Lung (tissue), 12 donors: ENCODE measurements around the gene USH2A. TPM values are rescaled to one million over a fixed set of nuclear protein-coding genes. Genes with fewer than 3 reads are reported as not detected.

Source experiments
- ATAC-seq: fragments of 200-7000 bp; cut with Tn5 transposase; one replicate; pipeline ENCODE4 v1.9.1; 2020; ENCODE audit warnings: moderate number of reproducible peaks; ENCODE audit not compliant: insufficient read depth, low FRiP score
- DNase-seq, 3 donors: peaks; one replicate each; pipeline ENCODE4 v3.0.0-alpha.2; 2013 to 2017
- H3K27ac ChIP-seq, 2 donors: one replicate each; pipeline ENCODE4 v1.5.1; 2013; ENCODE audit warnings: mild to moderate bottlenecking in 2 of 2, moderate library complexity in 2 of 2, control low read depth in 1 of 2, inconsistent platforms in 1 of 2, low read depth in 1 of 2, low read length in 1 of 2
- H3K27me3 ChIP-seq, 3 donors: one replicate each; pipeline ENCODE4 v1.5.1; 2013; ENCODE audit warnings: low read length in 2 of 3; ENCODE audit not compliant: control insufficient read depth in 3 of 3, insufficient read depth in 3 of 3
- H3K36me3 ChIP-seq, 4 donors: one replicate each; pipeline ENCODE4 v1.5.1; 2013; ENCODE audit warnings: low read length in 4 of 4, mild to moderate bottlenecking in 1 of 4, moderate library complexity in 1 of 4; ENCODE audit not compliant: control insufficient read depth in 4 of 4, insufficient read depth in 4 of 4
- H3K4me1 ChIP-seq, 5 donors: one replicate each; pipeline ENCODE4 v1.5.1; 2013; ENCODE audit warnings: low read length in 5 of 5, mild to moderate bottlenecking in 2 of 5, moderate library complexity in 1 of 5; ENCODE audit not compliant: control insufficient read depth in 5 of 5, insufficient read depth in 5 of 5
- H3K4me3 ChIP-seq: one replicate; pipeline ENCODE4 v1.5.1; 2013; ENCODE audit warnings: mild to moderate bottlenecking, control low read depth, moderate library complexity
- H3K9ac ChIP-seq, 2 donors: one replicate each; pipeline ENCODE4 v1.5.1; 2013; ENCODE audit warnings: low read length in 2 of 2, control low read depth in 1 of 2; ENCODE audit not compliant: insufficient read depth in 1 of 2
- H3K9me3 ChIP-seq, 4 donors: one replicate each; pipeline ENCODE4 v1.5.1; 2013; ENCODE audit warnings: low read length in 3 of 4, mild to moderate bottlenecking in 1 of 4, moderate library complexity in 1 of 4; ENCODE audit not compliant: control insufficient read depth in 4 of 4, insufficient read depth in 3 of 4
- WGBS, 2 donors: extraction: QIAGEN DNeasy Blood & Tissue Kit; methylation state at CpG; one replicate each; pipeline ENCODE4 v1.1.7; 2013; 5-methylcytosine and 5-hydroxymethylcytosine counted together
- polyA plus RNA-seq, 2 donors: library from polyadenylated mRNA; stranded (reverse); fragments of 200-250 nt; gene quantifications; one replicate each; pipeline ENCODE4 v1.2.1, GENCODE V29; 2013
- total RNA-seq, 2 donors: library from RNA; depleted of rRNA in 1 of 2; stranded (reverse); fragments of >200 nt in 1 of 2; gene quantifications; one replicate each; pipeline ENCODE4 v1.2.1, GENCODE V29; 2014 to 2021
- TF ChIP-seq, protein P1 (sequence below): IDR thresholded peaks from 2 replicates; pipeline ENCODE4 v1.5.1; 2012; ENCODE audit warnings: mild to moderate bottlenecking; ENCODE audit errors: control extremely low read depth, extremely low read depth
- donor health status: control.
- donor health status: control.
- donor health status: Bipolar disorder and iron deficiency.
- donor health status: healthy.
- donor health status: DM: yes; HTN: yes; CAD: no.

USH2A gene
- total and polyA plus RNA-seq, 4 donors: under 0.01 to 0.11 TPM; not detected in 2

DNA sequence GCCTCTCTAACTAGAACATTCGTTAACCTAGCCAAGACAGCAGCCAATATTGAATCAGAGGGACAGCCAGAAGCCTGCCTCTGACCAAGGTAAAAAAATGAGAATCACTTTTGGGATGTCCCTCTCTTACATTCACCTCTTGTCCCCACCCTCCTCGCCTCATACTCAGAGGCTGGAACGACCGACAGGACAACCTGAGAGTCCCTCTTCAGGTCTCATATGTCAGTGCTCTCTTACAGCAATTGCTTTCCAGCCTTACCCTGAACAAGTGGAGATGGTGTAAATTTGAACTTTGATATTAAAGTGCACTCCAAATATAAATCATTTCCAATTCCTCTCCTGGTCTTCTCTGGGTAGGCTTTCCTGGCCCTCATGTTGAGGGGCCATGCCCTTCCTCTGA lies 528.6 kb downstream of the USH2A start:
- H3K9me3 ChIP-seq: no peaks in the 10 kb centered on the region
- TF ChIP-seq, protein P1, sequence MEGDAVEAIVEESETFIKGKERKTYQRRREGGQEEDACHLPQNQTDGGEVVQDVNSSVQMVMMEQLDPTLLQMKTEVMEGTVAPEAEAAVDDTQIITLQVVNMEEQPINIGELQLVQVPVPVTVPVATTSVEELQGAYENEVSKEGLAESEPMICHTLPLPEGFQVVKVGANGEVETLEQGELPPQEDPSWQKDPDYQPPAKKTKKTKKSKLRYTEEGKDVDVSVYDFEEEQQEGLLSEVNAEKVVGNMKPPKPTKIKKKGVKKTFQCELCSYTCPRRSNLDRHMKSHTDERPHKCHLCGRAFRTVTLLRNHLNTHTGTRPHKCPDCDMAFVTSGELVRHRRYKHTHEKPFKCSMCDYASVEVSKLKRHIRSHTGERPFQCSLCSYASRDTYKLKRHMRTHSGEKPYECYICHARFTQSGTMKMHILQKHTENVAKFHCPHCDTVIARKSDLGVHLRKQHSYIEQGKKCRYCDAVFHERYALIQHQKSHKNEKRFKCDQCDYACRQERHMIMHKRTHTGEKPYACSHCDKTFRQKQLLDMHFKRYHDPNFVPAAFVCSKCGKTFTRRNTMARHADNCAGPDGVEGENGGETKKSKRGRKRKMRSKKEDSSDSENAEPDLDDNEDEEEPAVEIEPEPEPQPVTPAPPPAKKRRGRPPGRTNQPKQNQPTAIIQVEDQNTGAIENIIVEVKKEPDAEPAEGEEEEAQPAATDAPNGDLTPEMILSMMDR: no peak
- WGBS, 2 donors: 57 to 65% methylated on average over 4 of the region's 4 CpGs
- ATAC-seq: no peak
- no peak overlapping the region for H3K27ac ChIP-seq
- H3K9ac ChIP-seq: no peak overlapping the region
- no peak overlapping the region for H3K4me3 ChIP-seq
- H3K36me3 ChIP-seq: no peaks in the 10 kb centered on the region
- H3K27me3 ChIP-seq: peaks cover 0 to 2% (median 0%) of the 10 kb centered on the region in 3 donors
- no peak for DNase-seq
- H3K4me1 ChIP-seq: no peaks in the 10 kb centered on the region

DNA sequence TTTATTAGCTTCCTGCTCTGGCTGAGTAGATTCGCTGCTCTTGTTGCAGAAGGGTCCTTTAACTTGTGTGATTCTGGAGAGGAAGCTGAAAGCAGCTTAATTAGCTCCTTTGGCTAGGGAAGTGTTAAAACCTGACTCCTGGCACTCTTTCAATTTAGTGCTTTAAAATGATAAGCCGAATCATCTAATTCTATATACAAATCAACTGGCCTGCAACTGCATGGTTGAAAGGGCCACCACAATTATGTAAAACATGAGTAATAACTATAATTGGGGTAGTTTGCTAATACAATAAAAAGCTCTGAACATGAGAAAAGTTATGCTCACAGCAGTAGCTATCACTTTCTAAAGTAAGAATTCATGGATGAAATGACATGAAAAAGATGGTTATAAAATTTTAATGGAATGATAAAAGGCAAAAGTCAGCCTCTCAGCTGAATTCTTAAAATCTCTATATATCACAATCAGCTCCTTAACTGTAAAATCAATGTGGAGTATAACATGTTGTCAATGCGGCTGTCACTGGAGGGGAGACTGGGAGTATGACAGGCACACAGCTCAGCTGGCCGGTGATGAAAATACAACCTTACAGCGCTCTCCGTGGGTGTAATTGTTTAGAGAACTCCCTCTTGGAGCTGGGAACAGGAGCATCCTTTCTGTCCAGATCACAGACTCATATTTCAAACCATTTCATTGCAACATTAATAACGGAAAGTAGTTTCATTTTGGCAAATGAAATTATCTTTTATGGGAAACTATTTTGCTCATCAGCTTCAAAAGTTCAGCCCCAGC lies 531.8 kb downstream of the USH2A start:
- ATAC-seq: no peak
- H3K9ac ChIP-seq: no peak overlapping the region
- 53 to 67% methylated on average over 7 of the region's 7 CpGs for WGBS, 2 donors
- H3K36me3 ChIP-seq: no peaks in the 10 kb centered on the region
- no peaks in the 10 kb centered on the region for H3K9me3 ChIP-seq
- no peak overlapping the region for H3K4me3 ChIP-seq
- no peak for DNase-seq
- no peaks in the 10 kb centered on the region for H3K4me1 ChIP-seq
- peaks cover 0 to 5% (median 0%) of the 10 kb centered on the region in 3 donors for H3K27me3 ChIP-seq
- H3K27ac ChIP-seq: no peak overlapping the region
- TF ChIP-seq, protein P1: no peak

DNA sequence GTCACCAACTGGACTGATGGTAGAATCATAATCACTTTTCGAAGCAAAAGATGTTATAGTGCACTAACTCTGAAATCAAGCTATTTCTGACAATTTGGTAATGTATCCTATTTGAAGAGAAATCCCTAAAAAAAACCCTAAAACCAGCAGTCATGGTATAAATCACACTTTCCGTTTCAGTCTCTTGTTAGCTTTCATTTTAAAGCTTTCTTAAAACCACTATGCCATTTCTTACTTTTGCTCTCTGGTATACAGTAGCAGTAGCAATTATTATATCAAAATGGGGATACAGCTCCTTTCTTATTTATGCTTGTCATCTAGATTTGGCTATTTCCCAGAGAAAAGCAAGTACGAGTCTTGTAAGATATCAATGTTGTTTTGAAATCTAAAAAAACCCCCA lies 532.8 kb downstream of the USH2A start:
- H3K9me3 ChIP-seq: no peaks in the 10 kb centered on the region
- H3K9ac ChIP-seq: no peak overlapping the region
- no peaks in the 10 kb centered on the region for H3K36me3 ChIP-seq
- TF ChIP-seq, protein P1: no peak
- H3K4me3 ChIP-seq: no peak overlapping the region
- DNase-seq (no peak), ATAC-seq (no peak)
- H3K27ac ChIP-seq: no peak overlapping the region
- H3K4me1 ChIP-seq: no peaks in the 10 kb centered on the region
- H3K27me3 ChIP-seq: peaks cover 0 to 5% (median 0%) of the 10 kb centered on the region in 3 donors
- WGBS, 2 donors: 57 to 71% methylated on average over 3 of the region's 3 CpGs
